ENCODE measurements around the gene LIMA1. TPM values are rescaled to one million over a fixed set of nuclear protein-coding genes. Genes with fewer than 3 reads are reported as not detected.

Gene LIMA1
- total RNA-seq, 2 experiments from 2014 or later = 4.6 to 5.1 TPM

DNA sequence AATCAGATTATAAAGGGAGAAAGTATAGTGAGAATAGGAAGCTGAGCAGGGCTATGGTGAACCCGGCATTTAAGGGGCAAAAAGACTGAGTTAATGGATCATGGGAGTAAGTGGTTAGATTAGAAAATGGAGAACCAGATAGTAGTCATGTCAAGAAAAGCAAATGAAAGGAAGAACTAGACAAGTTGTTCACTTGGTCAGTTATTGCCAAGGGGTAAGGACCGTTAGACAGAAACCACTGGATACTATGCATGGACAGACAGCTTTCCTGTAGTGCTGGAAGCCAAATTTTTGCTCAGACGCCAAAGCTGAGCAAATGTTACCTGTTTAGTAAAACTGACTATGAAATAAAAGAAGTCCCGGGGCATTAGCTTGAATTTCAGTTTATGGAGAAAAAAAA lies 3.8 kb downstream of the LIMA1 start:
- intact Hi-C loops (cut with DNase I, micrococcal nuclease) = no loop called here
- Mint-ChIP-seq H3K36me3 (ENCODE audit: low read depth) (no peaks in the 10 kb centered on the region), H3K27me3 (no peaks in the 10 kb centered on the region), H3K4me3 (no peak overlapping the region), H3K27ac (no peak overlapping the region), H3K9me3 (no peaks in the 10 kb centered on the region), H3K4me1 (ENCODE audit: low read depth) (peaks cover 26% of the 10 kb centered on the region)
- TF ChIP-seq, protein P1, sequence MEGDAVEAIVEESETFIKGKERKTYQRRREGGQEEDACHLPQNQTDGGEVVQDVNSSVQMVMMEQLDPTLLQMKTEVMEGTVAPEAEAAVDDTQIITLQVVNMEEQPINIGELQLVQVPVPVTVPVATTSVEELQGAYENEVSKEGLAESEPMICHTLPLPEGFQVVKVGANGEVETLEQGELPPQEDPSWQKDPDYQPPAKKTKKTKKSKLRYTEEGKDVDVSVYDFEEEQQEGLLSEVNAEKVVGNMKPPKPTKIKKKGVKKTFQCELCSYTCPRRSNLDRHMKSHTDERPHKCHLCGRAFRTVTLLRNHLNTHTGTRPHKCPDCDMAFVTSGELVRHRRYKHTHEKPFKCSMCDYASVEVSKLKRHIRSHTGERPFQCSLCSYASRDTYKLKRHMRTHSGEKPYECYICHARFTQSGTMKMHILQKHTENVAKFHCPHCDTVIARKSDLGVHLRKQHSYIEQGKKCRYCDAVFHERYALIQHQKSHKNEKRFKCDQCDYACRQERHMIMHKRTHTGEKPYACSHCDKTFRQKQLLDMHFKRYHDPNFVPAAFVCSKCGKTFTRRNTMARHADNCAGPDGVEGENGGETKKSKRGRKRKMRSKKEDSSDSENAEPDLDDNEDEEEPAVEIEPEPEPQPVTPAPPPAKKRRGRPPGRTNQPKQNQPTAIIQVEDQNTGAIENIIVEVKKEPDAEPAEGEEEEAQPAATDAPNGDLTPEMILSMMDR (IDR thresholded peaks at IDR 0.05) = no peak
- no peak for DNase-seq
- ChIA-PET CTCF (no interaction called here), POLR2A (no interaction called here)
- Histone ChIP-seq H3K4me3 (ENCODE audit: low read length) (no peak overlapping the region), H3K36me3 (ENCODE audit: insufficient read depth, low read length) (no peaks in the 10 kb centered on the region), H3K27me3 (ENCODE audit: control insufficient read depth in 1 of 2, insufficient read depth in 2 of 2, low read length in 2 of 2) (no peaks in the 10 kb centered on the region), H3K4me1 (ENCODE audit: insufficient read depth, low read length) (peaks cover 19% of the 10 kb centered on the region), H3K27ac (ENCODE audit: low read depth in 1 of 2, low read length in 2 of 2) (no peak overlapping the region), H3K9me3 (ENCODE audit: control insufficient read depth in 1 of 2, insufficient read depth in 1 of 2, low read length in 2 of 2) (no peaks in the 10 kb centered on the region)
- ATAC-seq (ENCODE audit: poor library complexity) = no peak

GRCh38 chr12:50276912-50277671 lies 6.2 kb downstream of the LIMA1 start:
- Mint-ChIP-seq H3K9me3 (no peaks in the 10 kb centered on the region), H3K27ac (no peak overlapping the region), H3K36me3 (ENCODE audit: low read depth) (no peaks in the 10 kb centered on the region), H3K4me1 (ENCODE audit: low read depth) (peaks cover 8% of the 10 kb centered on the region), H3K27me3 (no peaks in the 10 kb centered on the region), H3K4me3 (no peak overlapping the region)
- no peaks in the 10 kb centered on the region for H3K4me1 ChIP-seq (ENCODE audit: insufficient read depth, low read length)
- ChIA-PET CTCF (no interaction called here), POLR2A (no interaction called here)
- H3K36me3 ChIP-seq (ENCODE audit: insufficient read depth, low read length) = no peaks in the 10 kb centered on the region
- no peak overlapping the region for H3K27ac ChIP-seq (ENCODE audit: low read depth in 1 of 2, low read length in 2 of 2)
- ATAC-seq (ENCODE audit: poor library complexity) (no peak), DNase-seq (no peak)
- no peaks in the 10 kb centered on the region for H3K9me3 ChIP-seq (ENCODE audit: control insufficient read depth in 1 of 2, insufficient read depth in 1 of 2, low read length in 2 of 2)
- intact Hi-C loops (cut with DNase I, micrococcal nuclease) = no loop called here
- TF ChIP-seq, protein P1 (IDR thresholded peaks at IDR 0.05) = no peak
- no peaks in the 10 kb centered on the region for H3K27me3 ChIP-seq (ENCODE audit: control insufficient read depth in 1 of 2, insufficient read depth in 2 of 2, low read length in 2 of 2)
- H3K4me3 ChIP-seq (ENCODE audit: low read length) = no peak overlapping the region

DNA sequence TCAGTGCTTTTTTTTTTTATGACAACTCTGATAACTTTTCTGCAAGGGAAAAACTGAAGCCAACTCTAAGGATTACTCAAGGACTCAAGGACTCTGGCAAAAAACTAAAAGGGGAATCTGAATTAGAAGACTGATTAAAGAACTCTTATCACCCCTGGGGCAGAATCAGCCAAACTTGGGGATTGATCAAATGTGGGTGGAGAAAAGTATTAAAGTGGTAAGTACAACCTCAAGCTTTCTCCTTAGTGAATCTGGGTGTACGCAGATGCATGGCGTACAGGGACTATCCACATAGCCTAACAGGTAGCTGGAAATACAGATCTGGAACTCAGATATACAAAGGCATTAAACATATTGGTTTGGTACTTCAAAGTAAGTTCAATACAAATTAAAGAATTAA lies 7.3 kb downstream of the LIMA1 start:
- CTCF ChIA-PET = no interaction called here
- no peaks in the 10 kb centered on the region for H3K36me3 ChIP-seq (ENCODE audit: insufficient read depth, low read length)
- H3K9me3 Mint-ChIP-seq = no peaks in the 10 kb centered on the region
- H3K27me3 Mint-ChIP-seq = no peaks in the 10 kb centered on the region
- POLR2A ChIA-PET = no interaction called here
- no peak overlapping the region for H3K27ac ChIP-seq (ENCODE audit: low read depth in 1 of 2, low read length in 2 of 2)
- H3K4me1 Mint-ChIP-seq (ENCODE audit: low read depth) = peaks cover 8% of the 10 kb centered on the region
- H3K4me3 Mint-ChIP-seq = no peak overlapping the region
- no peak for ATAC-seq (ENCODE audit: poor library complexity)
- TF ChIP-seq, protein P1 (IDR thresholded peaks at IDR 0.05) = no peak
- no peaks in the 10 kb centered on the region for H3K4me1 ChIP-seq (ENCODE audit: insufficient read depth, low read length)
- no peaks in the 10 kb centered on the region for H3K9me3 ChIP-seq (ENCODE audit: control insufficient read depth in 1 of 2, insufficient read depth in 1 of 2, low read length in 2 of 2)
- H3K27me3 ChIP-seq (ENCODE audit: control insufficient read depth in 1 of 2, insufficient read depth in 2 of 2, low read length in 2 of 2) = no peaks in the 10 kb centered on the region
- no peak overlapping the region for H3K4me3 ChIP-seq (ENCODE audit: low read length)
- DNase-seq = no peak
- H3K36me3 Mint-ChIP-seq (ENCODE audit: low read depth) = peaks cover 4% of the 10 kb centered on the region
- intact Hi-C loops (cut with DNase I, micrococcal nuclease) = no loop called here
- H3K27ac Mint-ChIP-seq = no peak overlapping the region
